Activated CD4-positive, alpha-beta T cell treated with anti-CD3 and anti-CD28 coated beads, Interleukin-2, amount 50 U/mL, for 24 hours (primary cell): ENCODE data around the gene CIAO3.
"Not testable (repeated sequence)": the region's sequence is repeated elsewhere in the genome, so short reads cannot be mapped to it uniquely, and the experiment has no call there.

ENCODE experiments used
- DNase-seq, 2 donors: peaks; one replicate each; pipeline ENCODE4 v3.0.0-alpha.2; 2020; ENCODE audit warnings: low read depth in 1 of 2, low spot score in 1 of 2

The CIAO3 gene

GRCh38 chr16:760545-761343 lies 19.9 kb upstream of the CIAO3 start, which contains the start of gene MSLN:
TSS of gene MSLN (plus strand) at chr16:760734. CDS start at chr16:762681, 1,947 bp downstream.
- DNase-seq = no peak

- no peak for DNase-seq
Observed at GRCh38 chr16:760065-760464, 19.3 kb upstream of the CIAO3 start.

DNA sequence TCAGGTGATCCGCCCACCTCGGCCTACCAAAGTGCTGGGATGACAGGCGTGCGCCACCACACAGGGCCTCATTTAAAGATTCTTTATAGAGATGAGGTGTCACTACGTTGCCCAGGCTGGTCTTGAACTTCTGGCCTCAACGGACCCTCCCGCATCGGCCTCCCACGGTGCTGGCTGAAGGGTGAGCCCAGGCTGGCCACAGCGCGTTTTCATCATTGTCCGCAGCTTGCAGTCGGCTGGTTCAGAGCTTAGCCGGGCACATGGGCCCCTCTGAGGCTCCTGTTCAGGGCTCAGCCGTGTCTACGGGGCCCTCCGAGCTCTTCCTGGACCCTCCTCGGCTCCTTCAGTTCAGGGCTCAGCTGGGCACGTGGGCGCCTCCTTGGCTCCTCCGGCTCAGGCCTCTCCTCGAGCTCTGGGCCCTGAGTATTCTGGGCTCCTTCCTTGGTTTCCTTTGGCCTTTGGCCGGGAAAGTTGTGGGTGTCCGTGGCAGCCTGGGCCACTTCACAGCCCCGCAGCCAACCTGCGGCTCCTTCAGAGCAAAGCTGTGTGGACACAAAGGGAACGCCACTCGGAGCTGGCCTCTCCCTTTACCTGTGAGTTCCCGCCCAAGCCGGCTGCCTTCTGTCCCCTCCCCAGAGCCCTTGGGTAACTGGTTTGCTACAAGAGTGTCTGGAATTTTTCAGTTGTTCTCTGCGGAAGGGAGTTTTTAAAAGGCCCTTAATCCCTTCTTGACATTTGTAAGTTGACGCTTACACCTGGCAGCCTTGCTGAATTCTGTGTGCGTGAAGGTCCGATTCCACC lies 18.5 kb upstream of the CIAO3 start:
- no peak for DNase-seq

GRCh38 chr16:756428-756827 lies 15.6 kb upstream of the CIAO3 start:
- no peak for DNase-seq

GRCh38 chr16:754656-755055 lies 13.9 kb upstream of the CIAO3 start:
- DNase-seq = no peak

GRCh38 chr16:754121-754607 lies 13.4 kb upstream of the CIAO3 start:
- not testable (repeated sequence) for DNase-seq

DNA sequence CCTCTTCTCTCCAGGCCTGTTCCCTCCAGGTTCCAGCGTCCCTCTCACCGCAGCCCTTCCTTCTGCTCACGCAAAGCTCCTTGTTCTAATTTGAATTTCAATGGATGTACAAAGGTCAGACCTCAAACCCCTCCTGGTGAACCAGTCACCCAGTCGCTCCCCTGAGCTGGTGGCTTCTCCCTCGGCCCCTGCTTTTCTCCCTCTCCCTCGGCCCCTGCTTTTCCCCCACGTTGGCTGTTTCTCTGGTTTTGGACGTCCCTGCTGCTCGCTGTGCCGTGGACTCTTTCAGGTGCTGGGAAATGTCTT lies 11.2 kb upstream of the CIAO3 start:
- DNase-seq = no peak

- no peak for DNase-seq
Observed at GRCh38 chr16:751152-752006, 10.6 kb upstream of the CIAO3 start.

- DNase-seq = no peak
Observed at GRCh38 chr16:750485-750884, 9.7 kb upstream of the CIAO3 start.

DNA sequence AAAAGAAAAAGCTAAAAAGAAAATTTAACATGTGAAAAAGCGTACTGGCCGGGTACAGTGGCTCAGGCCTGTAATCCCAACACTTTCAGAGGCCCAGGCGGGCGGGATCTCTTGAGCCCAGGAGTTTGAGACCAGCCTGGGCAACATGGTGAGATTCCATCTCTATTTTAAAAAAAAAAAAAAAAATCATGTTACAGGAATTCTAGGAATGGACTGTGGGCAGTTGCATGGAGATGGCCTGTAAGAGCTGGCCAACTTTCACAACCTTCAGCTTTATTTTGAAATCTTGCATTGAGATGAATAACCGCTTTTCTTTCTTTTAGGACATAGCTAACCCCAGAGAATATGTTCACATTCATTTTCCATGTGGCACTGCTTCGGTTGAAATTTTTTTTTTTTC lies 8.2 kb upstream of the CIAO3 start:
- no peak for DNase-seq

GRCh38 chr16:747978-748746 lies 7.4 kb upstream of the CIAO3 start:
- DNase-seq = no peak

DNA sequence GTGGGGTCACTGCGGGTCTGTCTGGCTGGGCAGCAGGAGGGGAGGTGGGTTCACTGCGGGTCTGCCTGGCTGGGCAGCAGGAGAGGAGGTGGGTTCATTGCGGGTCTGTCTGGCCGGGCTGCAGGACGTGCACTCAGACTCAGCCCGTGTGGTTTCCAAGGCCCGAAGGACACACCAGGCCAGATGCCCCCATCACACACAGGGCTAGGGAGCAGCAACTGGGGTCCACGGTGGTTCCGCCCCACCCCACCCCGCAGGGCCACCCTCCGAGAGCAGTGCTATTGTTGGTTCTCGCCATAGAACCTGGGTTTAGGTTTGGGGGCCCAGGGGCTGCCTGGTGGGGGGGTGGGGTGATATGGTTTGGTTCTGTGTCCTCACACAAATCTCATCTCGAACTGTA lies 5.8 kb upstream of the CIAO3 start:
- DNase-seq = no peak

DNA sequence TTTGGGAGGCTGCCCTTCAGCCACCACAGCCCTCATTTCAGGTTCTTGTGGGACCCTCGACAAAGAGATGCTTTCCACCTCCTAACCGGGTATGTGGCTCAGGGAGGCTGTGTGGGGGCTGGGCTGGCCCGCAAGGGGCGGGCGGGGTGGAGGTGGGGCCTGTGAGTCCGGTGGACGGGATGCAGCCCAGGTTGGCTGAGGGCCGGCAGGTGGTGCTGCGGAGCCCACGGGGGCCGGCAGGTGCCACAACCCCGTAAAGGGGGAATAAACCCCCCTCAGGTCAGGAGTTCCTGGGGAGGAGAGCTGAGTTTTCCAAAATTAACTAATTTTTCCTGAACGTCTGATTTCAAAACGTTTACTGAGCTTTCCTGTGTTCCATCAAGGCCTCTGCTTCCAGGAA lies 4.9 kb upstream of the CIAO3 start:
- no peak for DNase-seq

DNA sequence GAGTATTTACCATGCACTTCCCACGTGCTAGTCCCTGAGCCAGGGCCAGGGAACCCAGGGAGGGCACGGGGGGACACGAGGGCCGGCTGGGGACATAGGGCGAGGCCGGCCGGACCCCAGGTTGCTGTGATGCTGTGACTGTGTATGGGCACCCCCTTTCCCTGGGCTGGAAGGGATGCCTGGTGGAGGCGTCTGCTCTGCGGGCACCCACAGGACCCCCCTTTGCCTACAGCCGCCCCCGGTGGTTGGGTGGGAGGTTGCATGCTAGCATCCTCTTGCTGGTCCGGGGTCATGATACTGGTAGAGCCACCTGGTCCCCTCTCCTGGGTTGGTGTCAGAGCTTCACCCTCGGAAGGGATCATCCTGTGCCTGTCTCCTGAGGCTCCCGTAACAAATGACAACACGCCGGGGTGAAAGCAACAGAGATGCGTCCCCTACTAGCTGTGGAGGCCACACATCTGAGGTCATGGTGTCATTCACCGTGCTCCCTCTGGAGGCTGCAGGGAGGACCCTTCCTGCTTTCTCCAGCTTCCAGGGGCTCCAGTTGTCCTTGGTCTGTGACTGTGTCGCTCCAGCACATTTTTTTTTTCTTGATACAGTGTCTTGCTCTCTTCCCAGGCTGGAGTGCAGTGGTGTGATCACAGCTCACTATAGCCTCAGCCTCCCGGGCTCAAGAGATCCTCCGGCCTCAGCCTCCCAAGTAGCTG lies 3.1 kb upstream of the CIAO3 start:
- DNase-seq = no peak

GRCh38 chr16:742894-743293 lies 2.1 kb upstream of the CIAO3 start:
- not testable (repeated sequence) for DNase-seq

- DNase-seq = no peak
Observed at GRCh38 chr16:741986-742629, 1.3 kb upstream of the CIAO3 start.

DNA sequence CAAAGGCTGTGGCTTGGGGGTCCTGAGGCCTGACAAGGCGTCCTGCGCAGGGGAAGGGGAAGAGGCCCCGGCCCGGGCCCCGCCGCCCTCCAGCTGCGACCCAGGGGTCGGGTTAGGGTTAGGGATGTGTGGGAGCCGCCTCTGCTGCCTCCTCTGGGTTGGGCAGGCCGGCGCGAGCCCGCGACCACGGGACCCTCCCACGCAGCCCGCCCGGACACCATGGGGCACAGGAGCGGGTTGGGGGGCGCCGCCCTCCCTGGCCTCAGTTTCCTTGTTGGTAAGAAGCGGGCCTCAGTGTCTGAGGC lies 386 bp downstream of the CIAO3 start:
- DNase-seq = no peak

DNA sequence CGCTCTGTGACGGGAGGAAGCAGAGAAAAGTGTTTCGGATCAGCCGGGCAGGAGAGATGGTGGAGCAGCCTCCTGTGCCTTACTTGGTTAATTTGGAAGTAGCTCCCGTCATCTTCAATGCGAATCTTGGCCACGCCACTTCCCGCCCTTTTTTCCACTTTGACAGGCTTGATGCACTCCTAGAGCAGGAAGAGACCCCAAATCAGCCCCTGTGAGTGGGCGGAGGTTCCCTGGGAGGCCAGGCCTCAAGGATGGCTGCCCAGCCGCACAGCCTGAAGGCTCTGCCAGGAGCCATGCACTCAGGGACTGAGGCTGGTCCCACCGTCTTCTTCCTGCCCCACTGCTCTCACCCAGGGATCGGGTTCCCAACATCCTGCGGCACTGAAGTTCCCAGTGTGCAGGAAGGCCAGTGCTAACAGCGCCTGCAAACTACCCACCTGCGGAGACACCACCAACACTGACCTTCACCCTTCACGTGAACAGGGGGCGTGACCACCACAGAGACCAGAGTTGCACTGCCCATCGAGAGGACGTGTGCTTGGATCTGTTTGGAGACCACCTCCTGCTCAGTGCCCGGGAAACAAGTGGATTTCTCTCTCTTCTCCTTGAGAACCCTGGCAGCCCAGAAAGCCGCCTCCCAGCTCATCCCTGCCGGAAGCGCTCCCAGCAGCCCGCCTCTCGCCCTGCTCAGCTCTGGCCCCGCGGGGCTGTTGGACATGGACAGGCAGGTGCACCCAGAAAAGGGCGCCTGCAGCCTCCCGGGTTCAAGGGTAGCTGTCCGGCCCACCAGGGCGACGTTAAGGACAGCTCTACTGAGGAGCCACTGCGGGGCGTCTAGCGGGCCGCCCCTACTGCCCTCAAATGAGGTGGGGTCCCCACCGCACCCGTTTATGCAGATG lies 988 bp downstream of the CIAO3 start:
- DNase-seq = no peak
